Neural progenitor cell (in vitro differentiated cells): Measurements from ENCODE around the gene ABAT. TPM values are rescaled to one million over a fixed set of nuclear protein-coding genes. Genes with fewer than 3 reads are reported as not detected.

Experiments used
- DNase-seq: peaks from one replicate; pipeline ENCODE4 v3.0.0-alpha.2; 2016; ENCODE audit warnings: low spot score
- H2AFZ ChIP-seq: fragments of 200-600 bp; sonication (generic); replicated peaks from 2 replicates; pipeline ENCODE4 v1.6.1; 2016; ENCODE audit warnings: antibody characterized with exemption
- H3F3A ChIP-seq: fragments of 200-600 bp; sonication (generic); 2 replicates; pipeline ENCODE4 v1.6.1; 2016; ENCODE audit warnings: antibody characterized with exemption, low read depth
- H3K27ac ChIP-seq: fragments of 200-600 bp; sonication (generic); 2 replicates; pipeline ENCODE4 v1.5.1; 2016; ENCODE audit warnings: mild to moderate bottlenecking
- H3K27me3 ChIP-seq: fragments of 200-600 bp; sonication (generic); 2 replicates; pipeline ENCODE4 v1.6.1; 2016; ENCODE audit warnings: mild to moderate bottlenecking, moderate library complexity
- H3K36me3 ChIP-seq: fragments of 200-600 bp; sonication (generic); 2 replicates; pipeline ENCODE4 v1.5.1; 2016
- H3K4me1 ChIP-seq: fragments of 200-600 bp; sonication (generic); 2 replicates; pipeline ENCODE4 v1.6.1; 2016; ENCODE audit warnings: mixed run types
- H3K4me2 ChIP-seq: fragments of 200-600 bp; sonication (generic); 2 replicates; pipeline ENCODE4 v1.6.1; 2016
- H3K4me3 ChIP-seq: fragments of 200-600 bp; sonication (generic); 2 replicates; pipeline ENCODE4 v1.5.1; 2016
- H3K79me2 ChIP-seq: fragments of 200-600 bp; sonication (generic); 2 replicates; pipeline ENCODE4 v1.6.1; 2016; ENCODE audit warnings: low read depth
- H3K9ac ChIP-seq: fragments of 200-600 bp; sonication (generic); 2 replicates; pipeline ENCODE4 v1.6.1; 2016
- H3K9me3 ChIP-seq: fragments of 200-600 bp; sonication (generic); 2 replicates; pipeline ENCODE4 v1.5.1; 2016; ENCODE audit warnings: low read depth
- H4K20me1 ChIP-seq: fragments of 200-600 bp; sonication (generic); 2 replicates; pipeline ENCODE4 v1.6.1; 2016; ENCODE audit warnings: low read depth
- H3K27ac Mint-ChIP-seq: 3 replicates; pipeline ENCODE4 v1.8.0; 2021; ENCODE audit warnings: mixed read lengths
- H3K27me3 Mint-ChIP-seq: 2 replicates; pipeline ENCODE4 v1.8.0; 2022; ENCODE audit warnings: low read depth, mild to moderate bottlenecking, inconsistent platforms, moderate library complexity, mixed read lengths; ENCODE audit not compliant: insufficient read depth
- H3K36me3 Mint-ChIP-seq: 3 replicates; pipeline ENCODE4 v1.8.0; 2021; ENCODE audit warnings: mixed read lengths
- H3K4me1 Mint-ChIP-seq: 3 replicates; pipeline ENCODE4 v1.8.0; 2021; ENCODE audit warnings: mixed read lengths
- H3K4me3 Mint-ChIP-seq: 3 replicates; pipeline ENCODE4 v1.8.0; 2021; ENCODE audit warnings: mild to moderate bottlenecking, moderate library complexity, mixed read lengths
- H3K9me3 Mint-ChIP-seq: 3 replicates; pipeline ENCODE4 v1.8.0; 2020; ENCODE audit warnings: mixed read lengths
- EZH2 ChIP-seq: fragments of 200-600 bp; sonication (generic); IDR thresholded peaks from 2 replicates; pipeline ENCODE4 v1.6.1; 2017; ENCODE audit warnings: antibody characterized with exemption, mild to moderate bottlenecking, moderate library complexity
- EZH2phosphoT487 ChIP-seq: fragments of 200-600 bp; sonication (generic); IDR thresholded peaks from 2 replicates; pipeline ENCODE4 v1.6.1; 2017; ENCODE audit warnings: antibody characterized with exemption
- total RNA-seq: library from RNA; depleted of rRNA; stranded (reverse); fragments of >200 nt; gene quantifications from 2 replicates; pipeline ENCODE4 v1.2.3, GENCODE V29; 2015; ENCODE audit warnings: low replicate concordance
- TF ChIP-seq, protein P1 (sequence below): fragments of 200-600 bp; sonication (generic); IDR thresholded peaks from 2 replicates; pipeline ENCODE4 v1.5.1; 2017; ENCODE audit warnings: antibody characterized with exemption, mild to moderate bottlenecking

ABAT gene
- total RNA-seq, 1 donor from 2014 or later, result 7.3 TPM

DNA sequence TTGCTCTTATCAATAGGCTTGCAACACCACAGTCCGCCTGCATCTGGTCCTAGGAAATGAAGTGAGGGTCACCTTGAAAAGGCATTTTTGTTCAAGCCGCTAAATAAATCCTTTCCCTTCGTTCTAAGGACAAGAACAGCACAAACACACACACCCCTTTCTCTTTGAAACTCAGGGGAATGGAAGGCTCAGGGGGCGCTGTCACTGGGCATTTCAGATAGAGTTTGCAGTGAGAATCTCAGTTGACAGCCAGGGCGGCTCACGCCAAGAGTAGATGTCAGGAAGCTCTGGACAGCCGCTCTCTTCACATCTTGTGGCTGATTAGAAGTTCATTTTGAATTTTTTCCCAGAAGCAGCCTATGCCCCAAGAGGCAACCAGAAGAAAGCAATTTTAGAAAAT, 39.8 kb downstream of the ABAT start:
- TF ChIP-seq, protein P1, sequence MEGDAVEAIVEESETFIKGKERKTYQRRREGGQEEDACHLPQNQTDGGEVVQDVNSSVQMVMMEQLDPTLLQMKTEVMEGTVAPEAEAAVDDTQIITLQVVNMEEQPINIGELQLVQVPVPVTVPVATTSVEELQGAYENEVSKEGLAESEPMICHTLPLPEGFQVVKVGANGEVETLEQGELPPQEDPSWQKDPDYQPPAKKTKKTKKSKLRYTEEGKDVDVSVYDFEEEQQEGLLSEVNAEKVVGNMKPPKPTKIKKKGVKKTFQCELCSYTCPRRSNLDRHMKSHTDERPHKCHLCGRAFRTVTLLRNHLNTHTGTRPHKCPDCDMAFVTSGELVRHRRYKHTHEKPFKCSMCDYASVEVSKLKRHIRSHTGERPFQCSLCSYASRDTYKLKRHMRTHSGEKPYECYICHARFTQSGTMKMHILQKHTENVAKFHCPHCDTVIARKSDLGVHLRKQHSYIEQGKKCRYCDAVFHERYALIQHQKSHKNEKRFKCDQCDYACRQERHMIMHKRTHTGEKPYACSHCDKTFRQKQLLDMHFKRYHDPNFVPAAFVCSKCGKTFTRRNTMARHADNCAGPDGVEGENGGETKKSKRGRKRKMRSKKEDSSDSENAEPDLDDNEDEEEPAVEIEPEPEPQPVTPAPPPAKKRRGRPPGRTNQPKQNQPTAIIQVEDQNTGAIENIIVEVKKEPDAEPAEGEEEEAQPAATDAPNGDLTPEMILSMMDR, result peak; percentile 13
- no peak for TF ChIP-seq EZH2phosphoT487
- Mint-ChIP-seq H3K27ac (peak overlapping the region; percentile 93), H3K36me3 (peaks cover 7% of the 10 kb centered on the region), H3K9me3 (peaks cover 11% of the 10 kb centered on the region), H3K4me3 (peak overlapping the region; percentile 74), H3K27me3 (peaks cover 13% of the 10 kb centered on the region), H3K4me1 (peaks cover 64% of the 10 kb centered on the region)
- Histone ChIP-seq H3K4me1 (peaks cover 21% of the 10 kb centered on the region), H2AFZ (no peak overlapping the region), H3K4me3 (no peak overlapping the region), H3K4me2 (peak overlapping the region; percentile 83), H3K36me3 (no peaks in the 10 kb centered on the region), H3K9ac (no peak overlapping the region), H3K9me3 (no peaks in the 10 kb centered on the region), H3K27ac (no peak overlapping the region), H4K20me1 (no peaks in the 10 kb centered on the region), H3F3A (peaks cover 17% of the 10 kb centered on the region), H3K27me3 (no peaks in the 10 kb centered on the region), H3K79me2 (no peaks in the 10 kb centered on the region)
- DNase-seq, result peak; percentile 27

DNA sequence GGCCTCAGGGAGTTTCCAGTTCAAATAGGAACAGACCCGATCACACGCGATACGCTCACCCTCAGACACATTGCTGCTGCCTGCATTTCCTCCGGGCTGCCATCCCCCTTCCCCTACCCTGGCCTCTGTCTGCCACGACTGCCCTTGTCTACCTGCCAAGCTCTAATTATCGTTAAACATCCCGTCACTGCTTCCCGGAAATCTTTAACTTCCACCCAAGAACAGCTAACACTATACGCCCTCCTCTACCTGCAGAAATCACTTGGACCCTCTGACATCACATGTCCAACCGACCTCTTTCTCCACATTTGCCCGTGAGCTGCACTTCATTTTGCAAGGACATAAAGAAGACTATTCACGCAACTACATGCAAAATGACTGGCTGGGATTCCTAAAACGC, 40.4 kb downstream of the ABAT start:
- H3K4me3 Mint-ChIP-seq, result peak overlapping the region; percentile 63

DNA sequence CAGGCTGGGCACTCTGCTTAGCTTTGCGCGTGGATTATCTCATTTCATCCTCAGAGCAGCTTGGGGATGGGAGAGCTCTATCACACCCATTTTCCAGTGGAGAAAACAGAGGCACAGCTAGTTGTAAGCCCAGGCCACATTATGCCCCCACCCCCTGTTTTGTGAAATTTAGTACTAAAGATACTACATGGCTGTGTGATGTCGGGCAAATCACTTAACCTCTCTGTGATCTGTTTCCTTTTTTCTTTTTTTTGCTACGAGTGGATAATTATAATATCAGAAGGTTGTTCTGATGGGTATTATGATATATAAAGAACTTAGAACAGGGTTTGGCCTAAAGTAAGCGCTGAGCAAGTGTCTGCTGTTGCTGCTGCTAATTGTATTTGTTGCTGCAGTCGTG, 41.6 kb downstream of the ABAT start:
- Mint-ChIP-seq H3K9me3 (peaks cover 11% of the 10 kb centered on the region), H3K4me3 (no peak overlapping the region), H3K4me1 (peaks cover 47% of the 10 kb centered on the region), H3K27me3 (peaks cover 13% of the 10 kb centered on the region), H3K36me3 (peaks cover 7% of the 10 kb centered on the region), H3K27ac (peak overlapping the region; percentile 70)
- no peaks in the 10 kb centered on the region for H3K27me3 ChIP-seq
- no peak overlapping the region for H3K9ac ChIP-seq
- H3K36me3 ChIP-seq, result no peaks in the 10 kb centered on the region
- no peaks in the 10 kb centered on the region for H3K79me2 ChIP-seq
- DNase-seq, result no peak
- H3K27ac ChIP-seq, result no peak overlapping the region
- no peak overlapping the region for H2AFZ ChIP-seq
- no peak overlapping the region for H3K4me2 ChIP-seq
- H3K9me3 ChIP-seq, result no peaks in the 10 kb centered on the region
- H3F3A ChIP-seq, result peaks cover 17% of the 10 kb centered on the region
- peaks cover 6% of the 10 kb centered on the region for H4K20me1 ChIP-seq
- H3K4me3 ChIP-seq, result no peak overlapping the region
- H3K4me1 ChIP-seq, result peaks cover 21% of the 10 kb centered on the region
- TF ChIP-seq EZH2phosphoT487 (no peak), EZH2 (no peak)
- TF ChIP-seq, protein P1, result no peak

More for the DNA sequence above, 40.4 kb downstream of the ABAT start:
- Histone ChIP-seq H2AFZ (no peak overlapping the region), H3K27ac (no peak overlapping the region), H3F3A (peaks cover 17% of the 10 kb centered on the region), H3K27me3 (no peaks in the 10 kb centered on the region), H3K36me3 (no peaks in the 10 kb centered on the region), H4K20me1 (no peaks in the 10 kb centered on the region), H3K4me3 (no peak overlapping the region), H3K9ac (no peak overlapping the region), H3K4me2 (no peak overlapping the region), H3K79me2 (no peaks in the 10 kb centered on the region), H3K4me1 (peaks cover 21% of the 10 kb centered on the region), H3K9me3 (no peaks in the 10 kb centered on the region)
- Mint-ChIP-seq H3K36me3 (peaks cover 7% of the 10 kb centered on the region), H3K9me3 (peaks cover 11% of the 10 kb centered on the region), H3K4me1 (peaks cover 60% of the 10 kb centered on the region), H3K27me3 (peaks cover 13% of the 10 kb centered on the region), H3K27ac (peak overlapping the region; percentile 76)
- TF ChIP-seq EZH2phosphoT487, result no peak
- no peak for TF ChIP-seq EZH2
- TF ChIP-seq, protein P1, result no peak
- no peak for DNase-seq
